HG03342 (cell line): ENCODE data around the gene TRPC4AP.

ENCODE experiments used
- ATAC-seq: cut with Tn5 transposase; IDR thresholded peaks from one replicate; pipeline ENCODE4 v1.9.1; 2021; ENCODE audit warnings: mild to moderate bottlenecking, moderate library complexity; ENCODE audit not compliant: unreplicated experiment

Gene TRPC4AP

GRCh38 chr20:34974246-34974645, 118.4 kb downstream of the TRPC4AP start:
- no peak for ATAC-seq

GRCh38 chr20:34971561-34972235, 120.9 kb downstream of the TRPC4AP start:
- no peak for ATAC-seq

- no peak for ATAC-seq
Measured at GRCh38 chr20:34970846-34971560, 121.6 kb downstream of the TRPC4AP start.

GRCh38 chr20:34970193-34970840, 122.3 kb downstream of the TRPC4AP start:
- no peak for ATAC-seq

GRCh38 chr20:34968042-34968775, 124.4 kb downstream of the TRPC4AP start:
- ATAC-seq: no peak

GRCh38 chr20:34967421-34967820, 125.2 kb downstream of the TRPC4AP start:
- no peak for ATAC-seq

- ATAC-seq: no peak
Measured at GRCh38 chr20:34965051-34965450, 127.6 kb downstream of the TRPC4AP start.

- ATAC-seq: no peak
Measured at GRCh38 chr20:34964486-34964885, 128.1 kb downstream of the TRPC4AP start.

GRCh38 chr20:34956751-34957472, 135.7 kb downstream of the TRPC4AP start:
- no peak for ATAC-seq

- no peak for ATAC-seq
Measured at GRCh38 chr20:34956041-34956458, 136.6 kb downstream of the TRPC4AP start.

- ATAC-seq: peak; percentile 81
Measured at GRCh38 chr20:34955231-34956040, 137.2 kb downstream of the TRPC4AP start, which contains the start of the genes GSS and MYH7B. Gene GSS, minus strand, starts transcription at chr20:34955806. Its CDS starts 3,954 bp downstream, at chr20:34951852. Gene MYH7B, plus strand, starts transcription at chr20:34955868. Its CDS starts 22,138 bp downstream, at chr20:34978006.

GRCh38 chr20:34954904-34955230, 137.7 kb downstream of the TRPC4AP start:
- ATAC-seq: no peak

- no peak for ATAC-seq
Measured at GRCh38 chr20:34953960-34954359, 138.6 kb downstream of the TRPC4AP start.

- no peak for ATAC-seq
Measured at GRCh38 chr20:34952671-34953070, 139.9 kb downstream of the TRPC4AP start.
